H1 (cell line): Measurements from ENCODE around the gene CCNY. TPM values are rescaled to one million over a fixed set of nuclear protein-coding genes. Genes with fewer than 3 reads are reported as not detected.

Experiments
- CTCF ChIA-PET: fragments of 300-600 bp; sonication (Branson Sonifier 250); formaldehyde crosslinking; loops from one replicate; lab custom pipeline; 2021; ENCODE audit not compliant: partially characterized antibody; lab: Charles Lee
- POLR2A ChIA-PET: fragments of 300-600 bp; sonication (Branson Sonifier 250); formaldehyde crosslinking; loops from one replicate; lab custom pipeline; 2021; ENCODE audit warnings: inconsistent platforms; ENCODE audit not compliant: partially characterized antibody; lab: Charles Lee
- DNase-seq, 2 experiments: peaks; one replicate each; pipeline versions ENCODE4 v3.0.0 to v3.0.0-alpha.2; 2010 to 2022; ENCODE audit warnings: low spot score in 2 of 2, low read depth in 1 of 2, mixed read lengths in 1 of 2
- FAIRE-seq: peaks from 2 replicates; lab custom pipeline; 2011; peaks lifted over from hg19 to GRCh38; lab: Jason Lieb, UNC
- H2AFZ ChIP-seq: 2 replicates; pipeline ENCODE4 v1.8.1; 2012; ENCODE audit warnings: low read length, inconsistent platforms
- H2AK5ac ChIP-seq: 2 replicates; pipeline ENCODE4 v1.6.1; 2013; ENCODE audit warnings: low read depth, low read length
- H2BK120ac ChIP-seq: replicated peaks from 2 replicates; pipeline ENCODE3; 2013; ENCODE audit warnings: low read depth, low read length, inconsistent platforms
- H2BK12ac ChIP-seq: 2 replicates; pipeline ENCODE4 v1.6.1; 2013; ENCODE audit warnings: low read depth, low read length
- H2BK15ac ChIP-seq: 2 replicates; pipeline ENCODE4 v1.6.1; 2013; ENCODE audit warnings: low read length
- H2BK20ac ChIP-seq: 2 replicates; pipeline ENCODE4 v1.6.1; 2013; ENCODE audit warnings: low read length
- H2BK5ac ChIP-seq: 2 replicates; pipeline ENCODE4 v1.6.1; 2013; ENCODE audit warnings: low read depth, low read length
- H3K14ac ChIP-seq: 2 replicates; pipeline ENCODE4 v1.6.1; 2013; ENCODE audit warnings: inconsistent platforms; ENCODE audit not compliant: insufficient read length
- H3K18ac ChIP-seq: 2 replicates; pipeline ENCODE4 v1.6.1; 2013; ENCODE audit warnings: low read length; ENCODE audit errors: extremely low read depth
- H3K23ac ChIP-seq: 2 replicates; pipeline ENCODE4 v1.6.1; 2013; ENCODE audit warnings: inconsistent platforms; ENCODE audit not compliant: insufficient read length
- H3K23me2 ChIP-seq: 2 replicates; pipeline ENCODE4 v1.6.1; 2013; ENCODE audit warnings: low read depth, low read length
- H3K27ac ChIP-seq: 2 replicates; pipeline ENCODE4 v1.6.1; 2011; ENCODE audit warnings: low read depth, low read length, inconsistent platforms
- H3K27me3 ChIP-seq, 4 experiments: replicated peaks in 1 of 4; 1 replicate in 1 of 4; 2 replicates in 3 of 4; pipeline versions ENCODE4 v1.6.1 to v1.8.1; 2011 to 2013; ENCODE audit warnings: low read length in 3 of 4, mild to moderate bottlenecking in 3 of 4, inconsistent platforms in 2 of 4, mixed read lengths in 2 of 4, moderate library complexity in 1 of 4; ENCODE audit not compliant: control insufficient read depth in 3 of 4, insufficient read depth in 3 of 4; ENCODE audit errors: extremely low read depth in 1 of 4
- H3K36me3 ChIP-seq, 4 experiments: 2 replicates each; pipeline versions ENCODE4 v1.6.1 to v1.8.1; 2011 to 2013; ENCODE audit warnings: mild to moderate bottlenecking in 4 of 4, low read length in 3 of 4, moderate library complexity in 2 of 4, control low read depth in 1 of 4, inconsistent platforms in 1 of 4; ENCODE audit not compliant: insufficient read depth in 4 of 4, control insufficient read depth in 2 of 4
- H3K4ac ChIP-seq: replicated peaks from 2 replicates; pipeline ENCODE3; 2013; ENCODE audit warnings: low read length, low read depth, mixed read lengths, inconsistent platforms; ENCODE audit not compliant: insufficient read length
- H3K4me1 ChIP-seq, 4 experiments: replicated peaks in 1 of 4; 1 replicate in 1 of 4; 2 replicates in 3 of 4; pipeline versions ENCODE4 v1.6.1 to v1.8.1; 2011 to 2013; ENCODE audit warnings: low read length in 3 of 4, inconsistent platforms in 2 of 4, mixed read lengths in 1 of 4; ENCODE audit not compliant: insufficient read depth in 4 of 4, control insufficient read depth in 3 of 4
- H3K4me2 ChIP-seq, 2 experiments: 2 replicates each; pipeline versions ENCODE4 v1.6.1 to v1.8.1; 2011 to 2013; ENCODE audit warnings: low read depth in 2 of 2, low read length in 2 of 2, control low read depth in 1 of 2, inconsistent platforms in 1 of 2, mild to moderate bottlenecking in 1 of 2; ENCODE audit not compliant: insufficient read depth in 1 of 2
- H3K4me3 ChIP-seq, 4 experiments: fragments of 200-600, 300-600 bp in 1 of 4; sonication (generic), shearing (Covaris generic), sonication (Bioruptor Twin) in 1 of 4; 2 replicates each; pipeline versions ENCODE4 v1.5.1 to v1.8.1; 2011 to 2016; ENCODE audit warnings: low read length in 4 of 4, low read depth in 3 of 4, control low read depth in 2 of 4, inconsistent platforms in 2 of 4, mild to moderate bottlenecking in 2 of 4, mixed read lengths in 1 of 4, moderate library complexity in 1 of 4; ENCODE audit not compliant: insufficient read depth in 2 of 4; ENCODE audit errors: extremely low read depth in 1 of 4
- H3K56ac ChIP-seq: replicated peaks from 2 replicates; pipeline ENCODE3; 2013; ENCODE audit warnings: low read depth, mild to moderate bottlenecking, mixed read lengths, low read length, inconsistent platforms; ENCODE audit not compliant: insufficient read length
- H3K79me1 ChIP-seq: 2 replicates; pipeline ENCODE4 v1.6.1; 2013; ENCODE audit warnings: low read depth, low read length, control low read depth
- H3K79me2 ChIP-seq, 2 experiments: 2 replicates each; pipeline versions ENCODE4 v1.6.1 to v1.8.1; 2012 to 2013; ENCODE audit warnings: low read length in 2 of 2, mild to moderate bottlenecking in 2 of 2, inconsistent platforms in 1 of 2; ENCODE audit not compliant: insufficient read depth in 2 of 2, control insufficient read depth in 1 of 2
- H3K9ac ChIP-seq, 4 experiments: replicated peaks in 1 of 4; 1 replicate in 1 of 4; 2 replicates in 3 of 4; pipeline versions ENCODE4 v1.6.1 to v1.8.1; 2011 to 2013; ENCODE audit warnings: low read depth in 3 of 4, low read length in 3 of 4, control low read depth in 2 of 4, mild to moderate bottlenecking in 2 of 4, moderate library complexity in 2 of 4, inconsistent platforms in 1 of 4; ENCODE audit errors: extremely low read depth in 1 of 4
- H3K9me3 ChIP-seq, 2 experiments: 2 replicates each; pipeline versions ENCODE4 v1.6.1 to v1.8.1; 2012 to 2013; ENCODE audit warnings: mild to moderate bottlenecking in 2 of 2, moderate library complexity in 2 of 2, control low read depth in 1 of 2, inconsistent platforms in 1 of 2, low read depth in 1 of 2, low read length in 1 of 2, mixed read lengths in 1 of 2; ENCODE audit not compliant: insufficient read depth in 2 of 2
- H4K20me1 ChIP-seq, 2 experiments: replicated peaks in 1 of 2; 2 replicates each; pipeline versions ENCODE3 to v1.8.1; 2011 to 2013; ENCODE audit warnings: inconsistent platforms in 2 of 2, low read length in 2 of 2, mild to moderate bottlenecking in 1 of 2; ENCODE audit not compliant: insufficient read depth in 2 of 2, control insufficient read depth in 1 of 2
- H4K5ac ChIP-seq: 2 replicates; pipeline ENCODE4 v1.6.1; 2013; ENCODE audit warnings: low read length, low read depth, mixed read lengths, inconsistent platforms; ENCODE audit not compliant: insufficient read length
- H4K8ac ChIP-seq: 2 replicates; pipeline ENCODE4 v1.8.0; 2013; ENCODE audit warnings: mild to moderate bottlenecking, moderate library complexity, low read length, inconsistent platforms; ENCODE audit not compliant: insufficient read depth; ENCODE audit errors: extremely low read depth
- H4K91ac ChIP-seq: replicated peaks from 2 replicates; pipeline ENCODE3; 2013; ENCODE audit warnings: low read length, mixed read lengths, inconsistent platforms; ENCODE audit not compliant: insufficient read length
- CBX5 ChIP-seq: fragments of 300-800, 300-1000 bp; sonication (generic); IDR thresholded peaks from 2 replicates; pipeline ENCODE4 v1.7.1; 2016; ENCODE audit warnings: antibody characterized with exemption, low read length, low read depth
- GABPA ChIP-seq: IDR thresholded peaks from 2 replicates; pipeline ENCODE4 v1.6.1; 2011; ENCODE audit warnings: mild to moderate bottlenecking, low read length, moderate library complexity, borderline replicate concordance; ENCODE audit not compliant: insufficient read depth
- POLR2A ChIP-seq, 2 experiments: IDR thresholded peaks; 1 replicate in 1 of 2; 2 replicates in 1 of 2; pipeline ENCODE4 v1.6.1; 2011; ENCODE audit warnings: low read depth in 2 of 2, low read length in 2 of 2, mild to moderate bottlenecking in 2 of 2; ENCODE audit errors: control extremely low read depth in 1 of 2
- TEAD4 ChIP-seq: IDR thresholded peaks from 2 replicates; pipeline ENCODE4 v1.6.1; 2012; ENCODE audit warnings: low read depth, low read length, inconsistent platforms, mixed read lengths
- WGBS, 2 experiments: shearing (Covaris generic) in 1 of 2; methylation state at CpG; one replicate each; pipeline versions ENCODE4 v1.1.6 to v1.1.7; 2013 to 2015; ENCODE audit warnings: low lambda C conversion rate in 2 of 2, mixed read lengths in 2 of 2, inconsistent platforms in 1 of 2, low coverage in 1 of 2, missing lambda C conversion rate in 1 of 2; ENCODE audit not compliant: insufficient replicate concordance in 2 of 2, insufficient coverage in 1 of 2, insufficient read length in 1 of 2; ENCODE audit errors: extremely low coverage in 1 of 2, missing lambda C conversion rate in 1 of 2; 5-methylcytosine and 5-hydroxymethylcytosine counted together
- polyA plus RNA-seq, 7 experiments: library from polyadenylated mRNA; depleted of rRNA in 3 of 7; stranded (reverse) in 5 of 7; unstranded in 2 of 7; fragments of >200 nt in 5 of 7; fragments of 200-250 nt in 2 of 7; gene quantifications; 1 replicate in 5 of 7; 2 replicates in 1 of 7; 4 replicates in 1 of 7; pipeline versions ENCODE4 v1.2.1 to v1.2.3, GENCODE V29; 2011 to 2013; ENCODE audit warnings: missing spikeins in 2 of 7, mixed read lengths in 2 of 7
- total RNA-seq: library from RNA; stranded (reverse); fragmentation: NEBNext Ultra II Directional; extraction: Animal tissue kit (Norgen Biotek cat#: 25700); gene quantifications from 2 replicates; pipeline ENCODE4 v1.2.1, GENCODE V29; 2021

CCNY gene
- total and polyA plus RNA-seq, 2 of the 8 experiments (the other 6 are each of a cell fraction or from before 2014, with no cell fraction given): 25.3 to 68.2 TPM

DNA sequence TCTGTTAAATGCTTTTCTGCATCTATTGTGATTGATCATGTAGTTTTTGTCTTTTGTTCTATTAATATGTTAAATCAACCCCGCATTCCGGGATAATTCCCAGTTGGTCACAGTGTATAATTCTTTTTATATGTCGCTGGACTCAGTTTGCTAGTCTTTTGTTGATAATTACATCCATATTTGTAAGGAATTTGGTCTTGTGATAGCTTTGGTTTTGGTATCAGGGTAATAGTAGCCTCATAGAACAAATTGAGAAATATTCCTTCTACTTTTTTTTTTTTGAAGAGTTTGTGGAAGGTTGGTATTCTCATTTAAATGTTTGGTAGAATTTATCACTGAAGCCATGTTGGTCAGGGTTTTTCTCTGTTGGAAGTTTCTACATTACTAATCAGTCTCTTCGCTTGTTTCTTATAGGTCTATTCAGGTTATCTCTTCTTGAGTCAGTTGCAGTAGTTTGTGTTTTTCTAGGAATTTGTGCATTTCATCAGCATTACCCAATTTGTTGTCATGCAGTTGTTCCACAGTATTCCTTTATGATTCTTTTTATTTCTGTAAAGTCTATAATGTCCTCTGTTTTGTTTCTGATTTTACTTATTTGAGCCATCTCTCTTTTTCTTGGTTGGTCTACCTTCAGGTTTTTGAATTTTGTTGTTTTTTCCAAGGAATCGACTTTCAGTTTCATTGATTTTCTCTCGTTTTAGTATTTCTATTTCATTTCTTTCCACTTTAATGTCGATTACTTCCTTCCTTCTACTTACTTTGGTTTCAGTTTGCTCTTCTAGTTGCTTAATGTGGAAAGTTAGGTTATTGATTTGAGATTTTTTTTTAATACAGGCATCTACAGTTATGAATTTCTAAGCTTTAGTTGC is 204.2 kb downstream of the CCNY start:
- POLR2A ChIA-PET: no interaction called here
- peaks cover 2 to 6% of the 10 kb centered on the region in 2 experiments; a peak in 1 of 4 replicates for H3K9me3 ChIP-seq
- CTCF ChIA-PET: no interaction called here
- no peak overlapping the region for H2BK12ac ChIP-seq
- no peak overlapping the region for H2BK20ac ChIP-seq
- 91% methylated on average over 7 of the region's 7 CpGs; no CpG with 5 or more reads in 1 of the 2 experiments for WGBS, 2 experiments
- no peak overlapping the region for H3K14ac ChIP-seq
- no peak overlapping the region for H3K23ac ChIP-seq
- no peak overlapping the region for H3K4me2 ChIP-seq
- H3K4ac ChIP-seq: no peak overlapping the region
- no peaks in the 10 kb centered on the region for H3K79me1 ChIP-seq
- no peaks in the 10 kb centered on the region for H3K4me1 ChIP-seq
- no peak overlapping the region for H3K27ac ChIP-seq
- H4K91ac ChIP-seq: no peak overlapping the region
- H3K27me3 ChIP-seq: no peaks in the 10 kb centered on the region
- H2AFZ ChIP-seq: no peak overlapping the region
- DNase-seq (no peak), FAIRE-seq (no peak)
- no peak overlapping the region for H2BK120ac ChIP-seq
- H3K18ac ChIP-seq: no peak overlapping the region
- no peak overlapping the region for H4K5ac ChIP-seq
- H3K36me3 ChIP-seq: peaks cover 0 to 8% (median 3%) of the 10 kb centered on the region in 4 experiments; a peak in 2 of 8 replicates
- no peak overlapping the region for H2AK5ac ChIP-seq
- no peak overlapping the region for H2BK15ac ChIP-seq
- H3K56ac ChIP-seq: no peak overlapping the region
- H3K9ac ChIP-seq: no peak overlapping the region
- H2BK5ac ChIP-seq: no peak overlapping the region
- no peak overlapping the region for H4K8ac ChIP-seq
- H3K79me2 ChIP-seq: 0 out of 4 replicates have a peak, but pooled peaks cover 0 to 3% of the 10 kb centered on the region in 2 experiments
- no peaks in the 10 kb centered on the region for H3K23me2 ChIP-seq
- no peak overlapping the region for H3K4me3 ChIP-seq
- H4K20me1 ChIP-seq: no peaks in the 10 kb centered on the region
- TF ChIP-seq POLR2A (IDR thresholded peaks at IDR 0.05; ENCODE audit: control extremely low read depth in 1 of 2, low read depth in 2 of 2, low read length in 2 of 2) (no peak), GABPA (no peak), TEAD4 (no peak), CBX5 (no peak)
